ENCODE measurements around the gene GMNN.

GMNN gene

GRCh38 chr6:24818346-24818745 lies 43.6 kb downstream of the GMNN start:
- DNase-seq = no peak

GRCh38 chr6:24821860-24822444 lies 47.2 kb downstream of the GMNN start:
- DNase-seq = no peak

GRCh38 chr6:24822696-24823095 lies 48.0 kb downstream of the GMNN start:
- DNase-seq = no peak

GRCh38 chr6:24823185-24823584 lies 48.4 kb downstream of the GMNN start:
- DNase-seq = no peak

GRCh38 chr6:24824142-24824938 lies 49.6 kb downstream of the GMNN start:
- no peak for DNase-seq

GRCh38 chr6:24825130-24825630 lies 50.4 kb downstream of the GMNN start:
- peak; percentile 32 for DNase-seq

- peak; percentile 50 for DNase-seq
Measured at GRCh38 chr6:24827162-24827561, 52.4 kb downstream of the GMNN start.

- DNase-seq = peak; percentile 51
Measured at GRCh38 chr6:24827970-24828369, 53.2 kb downstream of the GMNN start.

- DNase-seq = no peak
Measured at GRCh38 chr6:24829657-24830056, 54.9 kb downstream of the GMNN start.

GRCh38 chr6:24831771-24832716 lies 57.3 kb downstream of the GMNN start:
- DNase-seq = no peak

GRCh38 chr6:24832794-24833193 lies 58.1 kb downstream of the GMNN start:
- DNase-seq = no peak

- no peak for DNase-seq
Measured at GRCh38 chr6:24833711-24834386, 59.1 kb downstream of the GMNN start.

Data from NCI-H1105 treated with DMSO at 0.1 percent for 48 hours (cell line).